ENCODE results near the gene CSNK1A1.

Gene CSNK1A1

DNA sequence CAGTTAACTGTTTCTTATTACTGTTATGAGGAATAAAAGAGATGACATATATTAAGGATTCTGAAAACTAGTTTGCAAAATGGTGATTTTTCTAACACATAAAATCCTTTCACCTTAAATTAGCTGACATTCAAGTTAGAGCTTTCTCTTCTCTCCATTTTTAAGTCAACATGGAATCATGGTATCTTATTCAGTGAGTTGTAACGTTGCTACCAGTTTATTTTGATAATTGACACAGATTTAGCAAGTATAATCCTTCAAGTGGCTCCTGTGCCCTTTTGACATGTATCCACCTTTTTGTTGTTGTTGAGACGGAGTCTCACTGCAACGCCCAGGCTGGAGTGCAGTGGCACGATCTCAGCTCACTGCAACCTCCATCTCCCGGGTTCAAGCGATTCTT lies 58.5 kb downstream of the CSNK1A1 start:
- TF ChIP-seq, protein P1, sequence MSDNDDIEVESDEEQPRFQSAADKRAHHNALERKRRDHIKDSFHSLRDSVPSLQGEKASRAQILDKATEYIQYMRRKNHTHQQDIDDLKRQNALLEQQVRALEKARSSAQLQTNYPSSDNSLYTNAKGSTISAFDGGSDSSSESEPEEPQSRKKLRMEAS (IDR thresholded peaks at IDR 0.05), result no peak
- TF ChIP-seq ZBTB7A (IDR thresholded peaks at IDR 0.05; ENCODE audit: low read depth), result no peak
- TF ChIP-seq RAD21 (IDR thresholded peaks at IDR 0.05; ENCODE audit: low read depth), result no peak
- no peak for TF ChIP-seq CREB1 (IDR thresholded peaks at IDR 0.05; ENCODE audit: low read depth)
- TF ChIP-seq YY1 (IDR thresholded peaks at IDR 0.05; ENCODE audit: low read depth), result no peak
- TF ChIP-seq, protein P2, sequence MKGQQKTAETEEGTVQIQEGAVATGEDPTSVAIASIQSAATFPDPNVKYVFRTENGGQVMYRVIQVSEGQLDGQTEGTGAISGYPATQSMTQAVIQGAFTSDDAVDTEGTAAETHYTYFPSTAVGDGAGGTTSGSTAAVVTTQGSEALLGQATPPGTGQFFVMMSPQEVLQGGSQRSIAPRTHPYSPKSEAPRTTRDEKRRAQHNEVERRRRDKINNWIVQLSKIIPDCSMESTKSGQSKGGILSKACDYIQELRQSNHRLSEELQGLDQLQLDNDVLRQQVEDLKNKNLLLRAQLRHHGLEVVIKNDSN (IDR thresholded peaks at IDR 0.05), result no peak
- no peak for TF ChIP-seq EP300 (IDR thresholded peaks at IDR 0.05; ENCODE audit: borderline replicate concordance)
- TF ChIP-seq, protein P3, sequence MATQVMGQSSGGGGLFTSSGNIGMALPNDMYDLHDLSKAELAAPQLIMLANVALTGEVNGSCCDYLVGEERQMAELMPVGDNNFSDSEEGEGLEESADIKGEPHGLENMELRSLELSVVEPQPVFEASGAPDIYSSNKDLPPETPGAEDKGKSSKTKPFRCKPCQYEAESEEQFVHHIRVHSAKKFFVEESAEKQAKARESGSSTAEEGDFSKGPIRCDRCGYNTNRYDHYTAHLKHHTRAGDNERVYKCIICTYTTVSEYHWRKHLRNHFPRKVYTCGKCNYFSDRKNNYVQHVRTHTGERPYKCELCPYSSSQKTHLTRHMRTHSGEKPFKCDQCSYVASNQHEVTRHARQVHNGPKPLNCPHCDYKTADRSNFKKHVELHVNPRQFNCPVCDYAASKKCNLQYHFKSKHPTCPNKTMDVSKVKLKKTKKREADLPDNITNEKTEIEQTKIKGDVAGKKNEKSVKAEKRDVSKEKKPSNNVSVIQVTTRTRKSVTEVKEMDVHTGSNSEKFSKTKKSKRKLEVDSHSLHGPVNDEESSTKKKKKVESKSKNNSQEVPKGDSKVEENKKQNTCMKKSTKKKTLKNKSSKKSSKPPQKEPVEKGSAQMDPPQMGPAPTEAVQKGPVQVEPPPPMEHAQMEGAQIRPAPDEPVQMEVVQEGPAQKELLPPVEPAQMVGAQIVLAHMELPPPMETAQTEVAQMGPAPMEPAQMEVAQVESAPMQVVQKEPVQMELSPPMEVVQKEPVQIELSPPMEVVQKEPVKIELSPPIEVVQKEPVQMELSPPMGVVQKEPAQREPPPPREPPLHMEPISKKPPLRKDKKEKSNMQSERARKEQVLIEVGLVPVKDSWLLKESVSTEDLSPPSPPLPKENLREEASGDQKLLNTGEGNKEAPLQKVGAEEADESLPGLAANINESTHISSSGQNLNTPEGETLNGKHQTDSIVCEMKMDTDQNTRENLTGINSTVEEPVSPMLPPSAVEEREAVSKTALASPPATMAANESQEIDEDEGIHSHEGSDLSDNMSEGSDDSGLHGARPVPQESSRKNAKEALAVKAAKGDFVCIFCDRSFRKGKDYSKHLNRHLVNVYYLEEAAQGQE (IDR thresholded peaks at IDR 0.05; ENCODE audit: low read depth), result no peak
- no peak for TF ChIP-seq NFIC (IDR thresholded peaks at IDR 0.05)
- no peak for TF ChIP-seq EGR1 (IDR thresholded peaks at IDR 0.05)
- no peak for TF ChIP-seq TCF12 (IDR thresholded peaks at IDR 0.05; ENCODE audit: low read depth)
- no peak for TF ChIP-seq TAF1 (IDR thresholded peaks at IDR 0.05; ENCODE audit: low read depth)
- TF ChIP-seq CEBPB (IDR thresholded peaks at IDR 0.05), result no peak
- no peak for TF ChIP-seq FOXM1 (IDR thresholded peaks at IDR 0.05; ENCODE audit: borderline replicate concordance, low read depth)
- no peak for TF ChIP-seq TEAD4 (IDR thresholded peaks at IDR 0.05)

DNA sequence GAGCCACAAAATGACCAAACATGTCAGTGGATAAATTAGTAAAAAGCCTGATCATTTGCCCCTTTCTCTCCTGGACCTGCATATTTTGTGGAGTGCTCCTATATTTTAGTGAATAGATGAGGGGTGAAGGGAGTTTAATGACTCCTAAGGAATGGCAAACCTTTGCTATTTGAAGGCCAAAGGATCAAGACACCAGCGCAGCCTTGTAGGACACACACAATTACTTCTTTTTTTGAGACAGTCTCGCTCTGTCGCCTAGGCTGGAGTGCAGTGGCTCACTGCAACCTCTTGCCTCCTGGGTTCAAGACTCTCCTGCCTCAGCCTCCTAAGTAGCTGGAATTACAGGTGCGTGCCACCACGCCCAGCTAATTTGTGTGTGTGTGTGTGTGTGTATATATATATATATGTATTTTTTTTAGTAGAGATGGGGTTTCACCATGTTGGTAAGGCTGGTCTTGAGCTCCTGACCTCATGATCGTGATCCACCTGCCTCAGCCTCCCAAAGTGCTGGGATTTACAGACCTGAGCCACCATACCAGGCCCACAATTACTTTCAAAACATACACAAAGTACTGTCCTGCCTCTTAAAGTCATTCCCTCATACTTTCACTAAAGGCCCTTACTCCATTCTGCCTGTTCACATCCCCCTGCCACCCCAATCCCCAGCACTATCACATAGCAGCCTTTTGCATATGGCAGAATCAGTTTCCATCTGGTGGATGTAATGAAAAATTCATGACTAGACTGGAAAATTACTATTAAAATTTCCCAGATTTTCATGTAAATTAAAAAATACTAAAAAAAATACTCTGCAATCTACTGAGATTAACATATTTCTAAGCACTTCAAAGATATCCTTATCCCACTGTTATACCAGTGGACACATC lies 60.4 kb downstream of the CSNK1A1 start:
- TF ChIP-seq EP300 (IDR thresholded peaks at IDR 0.05; ENCODE audit: borderline replicate concordance) (no peak), YY1 (IDR thresholded peaks at IDR 0.05; ENCODE audit: low read depth) (no peak), RAD21 (IDR thresholded peaks at IDR 0.05; ENCODE audit: low read depth) (no peak), CREB1 (IDR thresholded peaks at IDR 0.05; ENCODE audit: low read depth) (no peak), EGR1 (IDR thresholded peaks at IDR 0.05) (no peak), FOXM1 (IDR thresholded peaks at IDR 0.05; ENCODE audit: borderline replicate concordance, low read depth) (no peak), TAF1 (IDR thresholded peaks at IDR 0.05; ENCODE audit: low read depth) (no peak), CEBPB (IDR thresholded peaks at IDR 0.05) (no peak), TCF12 (IDR thresholded peaks at IDR 0.05; ENCODE audit: low read depth) (no peak), NFIC (IDR thresholded peaks at IDR 0.05) (no peak), TEAD4 (IDR thresholded peaks at IDR 0.05) (no peak), ZBTB7A (IDR thresholded peaks at IDR 0.05; ENCODE audit: low read depth) (no peak)
- TF ChIP-seq, protein P2 (IDR thresholded peaks at IDR 0.05), result no peak
- TF ChIP-seq, protein P3 (IDR thresholded peaks at IDR 0.05; ENCODE audit: low read depth), result no peak
- TF ChIP-seq, protein P1 (IDR thresholded peaks at IDR 0.05), result no peak

DNA sequence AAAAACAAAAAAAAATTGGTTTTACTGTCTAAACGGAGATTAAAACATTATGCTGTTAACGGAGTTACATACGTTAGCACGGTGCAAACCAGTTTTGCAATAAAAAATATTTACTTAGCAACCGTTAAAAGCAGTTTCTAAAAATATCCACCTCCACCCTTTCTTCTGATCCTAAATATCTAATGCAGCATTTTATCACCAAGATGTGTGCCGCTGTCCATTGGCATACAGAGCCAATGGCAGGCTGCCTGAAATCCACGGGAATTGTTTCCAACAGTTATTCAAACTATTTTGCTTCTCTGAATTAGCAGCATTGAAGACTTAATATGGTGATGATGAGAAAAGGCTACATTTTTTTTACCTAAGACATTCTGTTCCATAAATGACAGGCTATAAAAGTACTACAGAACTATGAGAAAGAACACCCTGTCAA lies 61.6 kb downstream of the CSNK1A1 start:
- no peak for TF ChIP-seq TAF1 (IDR thresholded peaks at IDR 0.05; ENCODE audit: low read depth)
- no peak for TF ChIP-seq NFIC (IDR thresholded peaks at IDR 0.05)
- TF ChIP-seq TCF12 (IDR thresholded peaks at IDR 0.05; ENCODE audit: low read depth), result no peak
- TF ChIP-seq, protein P2 (IDR thresholded peaks at IDR 0.05), result no peak
- TF ChIP-seq, protein P3 (IDR thresholded peaks at IDR 0.05; ENCODE audit: low read depth), result peak; percentile 18; the same call in 1 of the 2 replicates

All from Ishikawa (cell line).